Measurements from ENCODE around the gene SIX1.

Gene SIX1

GRCh38 chr14:60647837-60648248, 1.4 kb downstream of the SIX1 start:
- H3F3A ChIP-seq (ENCODE audit: insufficient read depth) = no peaks in the 10 kb centered on the region
- H3K79me2 ChIP-seq (ENCODE audit: insufficient read depth, low read length) = no peaks in the 10 kb centered on the region
- no peaks in the 10 kb centered on the region for H4K20me1 ChIP-seq (ENCODE audit: low read depth, low read length)
- no peak overlapping the region for H2AFZ ChIP-seq (ENCODE audit: low read depth, low read length, severe bottlenecking)
- TF ChIP-seq CTCF (IDR thresholded peaks at IDR 0.05; ENCODE audit: insufficient read depth, low read length, poor library complexity, severe bottlenecking) (no peak), EZH2phosphoT487 (conservative IDR thresholded peaks at IDR 0.05; ENCODE audit: low read length) (no peak)
- no peak overlapping the region for H3K27ac ChIP-seq (ENCODE audit: low read depth, low read length)
- H3K36me3 ChIP-seq (ENCODE audit: low read length) = no peaks in the 10 kb centered on the region
- H3K4me3 ChIP-seq (ENCODE audit: insufficient read depth, low read length, poor library complexity, severe bottlenecking) = no peak overlapping the region
- H3K9ac ChIP-seq (ENCODE audit: low read length) = no peak overlapping the region
- no peaks in the 10 kb centered on the region for H3K9me3 ChIP-seq (ENCODE audit: insufficient read depth, low read length)
- no peaks in the 10 kb centered on the region for H3K27me3 ChIP-seq (ENCODE audit: low read length)
- H3K4me2 ChIP-seq (ENCODE audit: low read depth, low read length, poor library complexity, severe bottlenecking) = no peak overlapping the region
- no peaks in the 10 kb centered on the region for H3K9me2 ChIP-seq (replicated peaks; ENCODE audit: insufficient read depth, low read length)

GRCh38 chr14:60647081-60647836, 2.0 kb downstream of the SIX1 start:
- Histone ChIP-seq H3K9ac (ENCODE audit: low read length) (no peak overlapping the region), H3K27ac (ENCODE audit: low read depth, low read length) (no peak overlapping the region), H3K36me3 (ENCODE audit: low read length) (no peaks in the 10 kb centered on the region), H3K9me3 (ENCODE audit: insufficient read depth, low read length) (no peaks in the 10 kb centered on the region), H3K9me2 (replicated peaks; ENCODE audit: insufficient read depth, low read length) (no peaks in the 10 kb centered on the region), H4K20me1 (ENCODE audit: low read depth, low read length) (no peaks in the 10 kb centered on the region), H2AFZ (ENCODE audit: low read depth, low read length, severe bottlenecking) (no peak overlapping the region), H3K79me2 (ENCODE audit: insufficient read depth, low read length) (no peaks in the 10 kb centered on the region), H3K4me2 (ENCODE audit: low read depth, low read length, poor library complexity, severe bottlenecking) (no peak overlapping the region), H3K27me3 (ENCODE audit: low read length) (no peaks in the 10 kb centered on the region), H3K4me3 (ENCODE audit: insufficient read depth, low read length, poor library complexity, severe bottlenecking) (no peak overlapping the region), H3F3A (ENCODE audit: insufficient read depth) (no peaks in the 10 kb centered on the region)
- TF ChIP-seq EZH2phosphoT487 (conservative IDR thresholded peaks at IDR 0.05; ENCODE audit: low read length) = no peak

- Histone ChIP-seq H3K9me3 (ENCODE audit: insufficient read depth, low read length) (no peaks in the 10 kb centered on the region), H3K4me3 (ENCODE audit: insufficient read depth, low read length, poor library complexity, severe bottlenecking) (no peak overlapping the region), H3K27ac (ENCODE audit: low read depth, low read length) (no peak overlapping the region), H3K4me2 (ENCODE audit: low read depth, low read length, poor library complexity, severe bottlenecking) (no peak overlapping the region), H3K36me3 (ENCODE audit: low read length) (no peaks in the 10 kb centered on the region), H3K9me2 (replicated peaks; ENCODE audit: insufficient read depth, low read length) (no peaks in the 10 kb centered on the region), H4K20me1 (ENCODE audit: low read depth, low read length) (no peaks in the 10 kb centered on the region), H3K27me3 (ENCODE audit: low read length) (no peaks in the 10 kb centered on the region), H3K9ac (ENCODE audit: low read length) (no peak overlapping the region), H3K79me2 (ENCODE audit: insufficient read depth, low read length) (no peaks in the 10 kb centered on the region), H2AFZ (ENCODE audit: low read depth, low read length, severe bottlenecking) (no peak overlapping the region), H3F3A (ENCODE audit: insufficient read depth) (no peaks in the 10 kb centered on the region)
- TF ChIP-seq EZH2phosphoT487 (conservative IDR thresholded peaks at IDR 0.05; ENCODE audit: low read length) (no peak), CTCF (IDR thresholded peaks at IDR 0.05; ENCODE audit: insufficient read depth, low read length, poor library complexity, severe bottlenecking) (no peak)
Measured at GRCh38 chr14:60646226-60646818, 3.0 kb downstream of the SIX1 start.

- Histone ChIP-seq H3K4me3 (ENCODE audit: insufficient read depth, low read length, poor library complexity, severe bottlenecking) (no peak overlapping the region), H3K9me2 (replicated peaks; ENCODE audit: insufficient read depth, low read length) (no peaks in the 10 kb centered on the region), H2AFZ (ENCODE audit: low read depth, low read length, severe bottlenecking) (no peak overlapping the region), H3K36me3 (ENCODE audit: low read length) (no peaks in the 10 kb centered on the region), H3K27ac (ENCODE audit: low read depth, low read length) (no peak overlapping the region), H4K20me1 (ENCODE audit: low read depth, low read length) (no peaks in the 10 kb centered on the region), H3F3A (ENCODE audit: insufficient read depth) (no peaks in the 10 kb centered on the region), H3K9me3 (ENCODE audit: insufficient read depth, low read length) (no peaks in the 10 kb centered on the region), H3K79me2 (ENCODE audit: insufficient read depth, low read length) (no peaks in the 10 kb centered on the region), H3K4me2 (ENCODE audit: low read depth, low read length, poor library complexity, severe bottlenecking) (no peak overlapping the region), H3K9ac (ENCODE audit: low read length) (no peak overlapping the region), H3K27me3 (ENCODE audit: low read length) (no peaks in the 10 kb centered on the region)
- TF ChIP-seq CTCF (IDR thresholded peaks at IDR 0.05; ENCODE audit: insufficient read depth, low read length, poor library complexity, severe bottlenecking) = no peak
- TF ChIP-seq EZH2phosphoT487 (conservative IDR thresholded peaks at IDR 0.05; ENCODE audit: low read length) = no peak
Measured at GRCh38 chr14:60645126-60645741, 4.0 kb downstream of the SIX1 start.

All from SU-DHL-6 (cell line).